GM12873 (cell line): ENCODE measurements around the gene MTCL1.

Source experiments
- CTCF ChIP-seq: IDR thresholded peaks from 2 replicates; pipeline ENCODE4 v1.5.1; 2012; ENCODE audit warnings: low read depth, mild to moderate bottlenecking, moderate library complexity, low read length, control low read depth; ENCODE audit not compliant: insufficient read depth; ENCODE audit errors: missing control alignments

Gene MTCL1

GRCh38 chr18:8831531-8831930, 126.2 kb downstream of the MTCL1 start:
- TF ChIP-seq CTCF: no peak

- no peak for TF ChIP-seq CTCF
These were observed 128.1 kb downstream of the MTCL1 start for GRCh38 chr18:8833480-8833879.

GRCh38 chr18:8834881-8835280, 129.5 kb downstream of the MTCL1 start:
- no peak for TF ChIP-seq CTCF

GRCh38 chr18:8835521-8835953, 130.2 kb downstream of the MTCL1 start:
- no peak for TF ChIP-seq CTCF

GRCh38 chr18:8839281-8839680, 133.9 kb downstream of the MTCL1 start:
- no peak for TF ChIP-seq CTCF

GRCh38 chr18:8841781-8842485, 136.6 kb downstream of the MTCL1 start:
- no peak for TF ChIP-seq CTCF

GRCh38 chr18:8842506-8842905, 137.2 kb downstream of the MTCL1 start:
- no peak for TF ChIP-seq CTCF
